ENCODE data around the gene AGBL4. TPM values are rescaled to one million over a fixed set of nuclear protein-coding genes. Genes with fewer than 3 reads are reported as not detected.

The AGBL4 gene
- total and polyA plus RNA-seq, 2 of the 4 experiments (the other 2 are of a cell fraction) = not detected

GRCh38 chr1:48693180-48693579, 1330.6 kb downstream of the AGBL4 start:
- Histone ChIP-seq H2AFZ (replicated peaks; ENCODE audit: low read length, poor library complexity) (no peak overlapping the region), H2AK5ac (ENCODE audit: low read depth, low read length) (no peak overlapping the region), H3K9ac (ENCODE audit: low read depth, low read length) (no peak overlapping the region), H3K4me2 (ENCODE audit: low read depth, low read length) (no peak overlapping the region), H3K27ac (ENCODE audit: insufficient read depth, low read length) (no peak overlapping the region), H2BK20ac (ENCODE audit: low read depth, low read length) (no peak overlapping the region), H3K27me3 (ENCODE audit: control insufficient read depth, insufficient read depth, low read length) (no peaks in the 10 kb centered on the region; the same call in 1 of the 2 replicates), H3K56ac (ENCODE audit: extremely low read depth, insufficient read depth, low read length) (no peak overlapping the region), H2AK9ac (replicated peaks; ENCODE audit: low read depth, low read length, poor library complexity) (no peak overlapping the region), H3K23ac (ENCODE audit: low read depth, low read length) (no peak overlapping the region), H3K79me1 (ENCODE audit: low read depth in 1 of 2, low read length in 2 of 2) (no peaks in the 10 kb centered on the region), H2BK120ac (ENCODE audit: low read depth, low read length) (no peak overlapping the region), H3K36me3 (ENCODE audit: control insufficient read depth, insufficient read depth, low read length) (no peaks in the 10 kb centered on the region), H3K9me3 (ENCODE audit: control insufficient read depth, insufficient read depth, low read length) (no peaks in the 10 kb centered on the region), H4K5ac (ENCODE audit: low read depth, low read length) (no peak overlapping the region), H2BK15ac (ENCODE audit: low read depth, low read length) (no peak overlapping the region), H3K4me1 (ENCODE audit: control insufficient read depth, insufficient read depth, low read length) (no peaks in the 10 kb centered on the region), H4K91ac (ENCODE audit: insufficient read depth, low read depth, low read length) (no peak overlapping the region), H3K4me3 (ENCODE audit: insufficient read depth, low read depth, low read length) (no peak overlapping the region), H3K14ac (replicated peaks; ENCODE audit: low read depth, low read length) (no peak overlapping the region), H3K18ac (ENCODE audit: low read depth, low read length) (no peak overlapping the region), H3K4ac (ENCODE audit: low read depth, low read length) (no peak overlapping the region), H4K8ac (ENCODE audit: low read depth in 2 of 2, low read length in 2 of 2) (no peak overlapping the region), H4K20me1 (ENCODE audit: insufficient read depth, low read length) (no peaks in the 10 kb centered on the region), H3K9me1 (ENCODE audit: insufficient read depth, low read length) (no peaks in the 10 kb centered on the region; the same call in 1 of the 2 replicates), H2BK5ac (ENCODE audit: low read depth, low read length, poor library complexity, severe bottlenecking) (no peak overlapping the region)
- ATAC-seq (ENCODE audit: low read depth) (no peak), DNase-seq (no peak)
- TF ChIP-seq FOS (IDR thresholded peaks at IDR 0.05; ENCODE audit: low read depth, low read length) (no peak), BHLHE40 (IDR thresholded peaks at IDR 0.05; ENCODE audit: low read depth, low read length) (no peak), RFX5 (IDR thresholded peaks at IDR 0.05; ENCODE audit: low read depth, low read length) (no peak), MXI1 (IDR thresholded peaks at IDR 0.05; ENCODE audit: borderline replicate concordance, low read depth, low read length) (no peak), RCOR1 (IDR thresholded peaks at IDR 0.05; ENCODE audit: insufficient replicate concordance, low read length) (no peak), MAZ (IDR thresholded peaks at IDR 0.05; ENCODE audit: borderline replicate concordance, low read depth, low read length) (no peak), CEBPB (IDR thresholded peaks at IDR 0.05; ENCODE audit: low read depth, low read length) (no peak), RAD21 (IDR thresholded peaks at IDR 0.05; ENCODE audit: low read length) (no peak)
- intact Hi-C loops (cut with micrococcal nuclease) (no loop called here), in situ Hi-C loops (cut with MboI; ENCODE audit: low sequenced_read_pairs) (loop anchor here (25.0 kb wide), 1 partner anchor 581 kb away; no protein-coding TSS in a partner anchor), dilution Hi-C loops (cut with HindIII; ENCODE audit: low sequenced_read_pairs, unreplicated experiment) (no loop called here)
- POLR2A ChIA-PET (ENCODE audit: unreplicated experiment) = no interaction called here
- CTCF ChIA-PET = no interaction called here
- no TSS peak for BruUV-seq (replicated peaks)
- WGBS, 2 experiments (ENCODE audit: extremely low coverage in 2 of 2, insufficient read length in 1 of 2) = 60% methylated on average over 7 of the region's 11 CpGs; no CpG with 5 or more reads in 1 of the 2 experiments
